Epithelial cell of esophagus (primary cell): ENCODE measurements around the gene UPF2.

ENCODE experiments used
- DNase-seq: peaks from one replicate; pipeline ENCODE4 v3.0.0; 2010; ENCODE audit warnings: low read depth
- H3K4me3 ChIP-seq: 2 replicates; pipeline ENCODE4 v1.5.1; 2011; ENCODE audit warnings: mild to moderate bottlenecking, low read length, control low read depth
- TF ChIP-seq, protein P1 (sequence below): IDR thresholded peaks from 2 replicates; pipeline ENCODE4 v1.5.1; 2011; ENCODE audit warnings: low read depth, mild to moderate bottlenecking, low read length, control low read depth, inconsistent platforms; ENCODE audit not compliant: insufficient read depth; ENCODE audit errors: missing control alignments

Gene UPF2, protein sequence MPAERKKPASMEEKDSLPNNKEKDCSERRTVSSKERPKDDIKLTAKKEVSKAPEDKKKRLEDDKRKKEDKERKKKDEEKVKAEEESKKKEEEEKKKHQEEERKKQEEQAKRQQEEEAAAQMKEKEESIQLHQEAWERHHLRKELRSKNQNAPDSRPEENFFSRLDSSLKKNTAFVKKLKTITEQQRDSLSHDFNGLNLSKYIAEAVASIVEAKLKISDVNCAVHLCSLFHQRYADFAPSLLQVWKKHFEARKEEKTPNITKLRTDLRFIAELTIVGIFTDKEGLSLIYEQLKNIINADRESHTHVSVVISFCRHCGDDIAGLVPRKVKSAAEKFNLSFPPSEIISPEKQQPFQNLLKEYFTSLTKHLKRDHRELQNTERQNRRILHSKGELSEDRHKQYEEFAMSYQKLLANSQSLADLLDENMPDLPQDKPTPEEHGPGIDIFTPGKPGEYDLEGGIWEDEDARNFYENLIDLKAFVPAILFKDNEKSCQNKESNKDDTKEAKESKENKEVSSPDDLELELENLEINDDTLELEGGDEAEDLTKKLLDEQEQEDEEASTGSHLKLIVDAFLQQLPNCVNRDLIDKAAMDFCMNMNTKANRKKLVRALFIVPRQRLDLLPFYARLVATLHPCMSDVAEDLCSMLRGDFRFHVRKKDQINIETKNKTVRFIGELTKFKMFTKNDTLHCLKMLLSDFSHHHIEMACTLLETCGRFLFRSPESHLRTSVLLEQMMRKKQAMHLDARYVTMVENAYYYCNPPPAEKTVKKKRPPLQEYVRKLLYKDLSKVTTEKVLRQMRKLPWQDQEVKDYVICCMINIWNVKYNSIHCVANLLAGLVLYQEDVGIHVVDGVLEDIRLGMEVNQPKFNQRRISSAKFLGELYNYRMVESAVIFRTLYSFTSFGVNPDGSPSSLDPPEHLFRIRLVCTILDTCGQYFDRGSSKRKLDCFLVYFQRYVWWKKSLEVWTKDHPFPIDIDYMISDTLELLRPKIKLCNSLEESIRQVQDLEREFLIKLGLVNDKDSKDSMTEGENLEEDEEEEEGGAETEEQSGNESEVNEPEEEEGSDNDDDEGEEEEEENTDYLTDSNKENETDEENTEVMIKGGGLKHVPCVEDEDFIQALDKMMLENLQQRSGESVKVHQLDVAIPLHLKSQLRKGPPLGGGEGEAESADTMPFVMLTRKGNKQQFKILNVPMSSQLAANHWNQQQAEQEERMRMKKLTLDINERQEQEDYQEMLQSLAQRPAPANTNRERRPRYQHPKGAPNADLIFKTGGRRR

GRCh38 chr10:12042797-12043651, at the start of gene UPF2:
Gene UPF2 (minus strand): TSS chr10:12042809. CDS start chr10:12035423, 7,386 bp downstream.
- peak; percentile 99 for DNase-seq
- peak within 1 kb of the TSS; percentile 94 for H3K4me3 ChIP-seq
- TF ChIP-seq, protein P1, sequence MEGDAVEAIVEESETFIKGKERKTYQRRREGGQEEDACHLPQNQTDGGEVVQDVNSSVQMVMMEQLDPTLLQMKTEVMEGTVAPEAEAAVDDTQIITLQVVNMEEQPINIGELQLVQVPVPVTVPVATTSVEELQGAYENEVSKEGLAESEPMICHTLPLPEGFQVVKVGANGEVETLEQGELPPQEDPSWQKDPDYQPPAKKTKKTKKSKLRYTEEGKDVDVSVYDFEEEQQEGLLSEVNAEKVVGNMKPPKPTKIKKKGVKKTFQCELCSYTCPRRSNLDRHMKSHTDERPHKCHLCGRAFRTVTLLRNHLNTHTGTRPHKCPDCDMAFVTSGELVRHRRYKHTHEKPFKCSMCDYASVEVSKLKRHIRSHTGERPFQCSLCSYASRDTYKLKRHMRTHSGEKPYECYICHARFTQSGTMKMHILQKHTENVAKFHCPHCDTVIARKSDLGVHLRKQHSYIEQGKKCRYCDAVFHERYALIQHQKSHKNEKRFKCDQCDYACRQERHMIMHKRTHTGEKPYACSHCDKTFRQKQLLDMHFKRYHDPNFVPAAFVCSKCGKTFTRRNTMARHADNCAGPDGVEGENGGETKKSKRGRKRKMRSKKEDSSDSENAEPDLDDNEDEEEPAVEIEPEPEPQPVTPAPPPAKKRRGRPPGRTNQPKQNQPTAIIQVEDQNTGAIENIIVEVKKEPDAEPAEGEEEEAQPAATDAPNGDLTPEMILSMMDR: no peak

DNA sequence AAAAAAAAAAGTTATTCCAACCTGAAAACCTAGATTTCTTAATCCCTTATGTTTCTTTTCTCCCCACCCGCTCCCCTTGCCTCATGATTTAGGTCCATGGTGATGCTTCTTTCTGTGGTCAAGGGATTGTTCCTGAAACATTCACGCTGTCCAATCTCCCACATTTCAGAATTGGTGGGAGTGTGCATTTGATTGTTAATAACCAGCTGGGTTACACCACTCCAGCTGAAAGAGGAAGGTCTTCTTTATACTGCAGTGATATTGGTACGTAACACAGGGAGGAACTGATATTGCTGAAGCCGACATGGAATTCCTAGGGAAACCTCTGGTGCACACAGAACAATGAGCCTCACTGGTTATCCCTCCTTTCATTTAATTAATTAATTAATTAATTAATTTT, 48.8 kb upstream of the UPF2 start:
- DNase-seq: no peak

GRCh38 chr10:12088919-12089318, 46.3 kb upstream of the UPF2 start:
- H3K4me3 ChIP-seq: no peak overlapping the region
- TF ChIP-seq, protein P1: no peak
- DNase-seq: no peak

More for the DNA sequence above, 48.8 kb upstream of the UPF2 start:
- TF ChIP-seq, protein P1: no peak
- H3K4me3 ChIP-seq: no peak overlapping the region

DNA sequence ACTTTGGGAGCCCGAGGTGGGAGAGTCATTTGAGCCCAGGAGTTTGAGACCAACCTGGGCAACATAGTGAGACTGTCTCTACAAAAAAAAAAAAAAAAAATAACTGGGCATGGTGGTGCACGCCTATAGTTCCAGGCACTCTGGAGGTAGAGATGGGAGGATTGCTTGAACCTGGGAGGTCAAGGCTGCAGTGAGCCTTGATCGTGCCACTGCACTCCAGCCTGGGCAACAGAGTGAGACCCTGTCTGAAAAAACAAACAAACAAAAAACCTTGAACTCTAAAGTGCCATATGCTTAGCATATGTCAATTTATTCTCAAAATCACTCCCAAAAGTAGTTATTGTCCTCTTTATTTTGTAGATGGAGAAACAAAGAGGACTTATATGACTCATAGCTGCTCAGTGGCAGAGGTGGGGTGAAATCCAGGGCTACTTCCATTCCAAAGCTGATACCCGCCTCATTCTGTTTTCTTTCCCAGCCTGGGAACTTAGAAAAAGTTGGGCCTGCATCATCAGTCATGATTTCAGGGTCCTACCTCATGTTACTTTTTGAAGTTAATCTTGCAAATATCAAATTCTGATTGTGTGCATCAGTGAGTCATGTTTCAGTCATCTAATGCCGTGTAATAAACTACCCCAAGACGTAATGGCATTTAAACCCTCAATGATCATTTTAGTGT, 39.4 kb upstream of the UPF2 start:
- DNase-seq: peak; percentile 24
- TF ChIP-seq, protein P1: no peak

DNA sequence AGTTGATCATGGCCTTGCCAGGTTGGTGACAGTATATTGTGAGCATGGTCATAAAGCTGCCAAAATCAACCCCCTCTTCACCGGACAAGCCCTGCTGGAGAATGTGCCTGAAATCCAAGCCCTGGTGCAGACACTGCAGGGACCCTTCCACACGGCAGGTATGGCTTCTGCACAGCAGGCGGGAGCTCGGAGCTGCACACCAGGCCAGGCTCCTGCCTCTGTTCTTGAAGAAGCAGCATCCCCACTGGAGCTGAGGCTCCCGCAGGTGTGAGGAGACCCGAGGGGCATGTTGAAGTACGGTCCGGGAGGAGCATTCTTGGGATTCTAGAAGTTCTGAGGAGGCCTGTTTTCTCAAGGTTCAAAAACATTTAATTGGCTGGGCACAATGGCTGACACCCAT, 38.9 kb upstream of the UPF2 start:
- TF ChIP-seq, protein P1: no peak
- H3K4me3 ChIP-seq: no peak overlapping the region
- DNase-seq: no peak

More for the DNA sequence above, 39.4 kb upstream of the UPF2 start:
- no peak overlapping the region for H3K4me3 ChIP-seq
